ENCODE measurements around the gene TRIP6. TPM values are rescaled to one million over a fixed set of nuclear protein-coding genes. Genes with fewer than 3 reads are reported as not detected.

TRIP6 gene
- total RNA-seq, 4 donors from 2014 or later, result 66.3 to 113 (median 80.7) TPM

GRCh38 chr7:100839361-100839760 lies 27.8 kb upstream of the TRIP6 start:
- no peaks in the 10 kb centered on the region for H3K9me3 ChIP-seq
- H3K27ac ChIP-seq, result no peak overlapping the region
- H3K4me1 ChIP-seq, result peaks cover 19% of the 10 kb centered on the region
- no peaks in the 10 kb centered on the region for H3K36me3 ChIP-seq
- TF ChIP-seq EP300 (IDR thresholded peaks at IDR 0.05) (no peak), POLR2AphosphoS5 (IDR thresholded peaks at IDR 0.05) (no peak), CTCF (IDR thresholded peaks at IDR 0.05) (no peak), POLR2A (IDR thresholded peaks at IDR 0.05) (no peak)
- no peak for DNase-seq (ENCODE audit: low spot score in 2 of 2)
- H3K4me3 ChIP-seq, result no peak overlapping the region
- no peaks in the 10 kb centered on the region for H3K27me3 ChIP-seq
- 95% methylated on average over 18 of the region's 18 CpGs for WGBS

- Histone ChIP-seq H3K36me3 (no peaks in the 10 kb centered on the region), H3K9me3 (no peaks in the 10 kb centered on the region), H3K27ac (no peak overlapping the region), H3K4me1 (peaks cover 19% of the 10 kb centered on the region), H3K27me3 (no peaks in the 10 kb centered on the region), H3K4me3 (no peak overlapping the region)
- 75% methylated on average over 8 of the region's 8 CpGs for WGBS
- no peak for DNase-seq (ENCODE audit: low spot score in 2 of 2)
- TF ChIP-seq CTCF (IDR thresholded peaks at IDR 0.05) (no peak), POLR2A (IDR thresholded peaks at IDR 0.05) (no peak), POLR2AphosphoS5 (IDR thresholded peaks at IDR 0.05) (no peak), EP300 (IDR thresholded peaks at IDR 0.05) (no peak)
Measured at GRCh38 chr7:100840470-100841100, 26.6 kb upstream of the TRIP6 start.

DNA sequence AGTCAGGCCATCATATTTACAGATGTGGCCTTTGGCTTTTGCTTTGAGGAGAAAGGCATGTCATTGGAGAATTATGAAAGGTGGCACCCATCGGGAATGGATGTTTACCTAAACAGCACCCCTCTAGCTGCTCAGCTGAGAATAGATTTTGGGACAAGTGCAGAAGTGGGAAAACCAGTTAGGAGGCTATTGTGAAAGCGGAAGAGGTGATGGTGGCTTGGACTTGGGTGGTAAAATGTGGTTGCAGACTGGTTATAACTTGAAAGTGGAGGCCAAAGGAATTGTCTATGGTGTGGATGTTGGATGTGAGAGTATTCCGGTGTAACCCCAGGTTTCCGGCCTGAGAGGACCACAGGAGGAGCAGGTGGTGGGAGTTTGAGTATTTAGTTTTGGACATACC lies 19.8 kb upstream of the TRIP6 start:
- no peak for DNase-seq (ENCODE audit: low spot score in 2 of 2)
- Histone ChIP-seq H3K4me1 (peaks cover 7% of the 10 kb centered on the region), H3K36me3 (no peaks in the 10 kb centered on the region), H3K27ac (no peak overlapping the region), H3K9me3 (no peaks in the 10 kb centered on the region), H3K4me3 (no peak overlapping the region), H3K27me3 (no peaks in the 10 kb centered on the region)
- no peak for TF ChIP-seq POLR2A (IDR thresholded peaks at IDR 0.05)
- TF ChIP-seq CTCF (IDR thresholded peaks at IDR 0.05), result no peak
- no peak for TF ChIP-seq POLR2AphosphoS5 (IDR thresholded peaks at IDR 0.05)
- no peak for TF ChIP-seq EP300 (IDR thresholded peaks at IDR 0.05)
- WGBS, result 85% methylated on average over 4 of the region's 4 CpGs

DNA sequence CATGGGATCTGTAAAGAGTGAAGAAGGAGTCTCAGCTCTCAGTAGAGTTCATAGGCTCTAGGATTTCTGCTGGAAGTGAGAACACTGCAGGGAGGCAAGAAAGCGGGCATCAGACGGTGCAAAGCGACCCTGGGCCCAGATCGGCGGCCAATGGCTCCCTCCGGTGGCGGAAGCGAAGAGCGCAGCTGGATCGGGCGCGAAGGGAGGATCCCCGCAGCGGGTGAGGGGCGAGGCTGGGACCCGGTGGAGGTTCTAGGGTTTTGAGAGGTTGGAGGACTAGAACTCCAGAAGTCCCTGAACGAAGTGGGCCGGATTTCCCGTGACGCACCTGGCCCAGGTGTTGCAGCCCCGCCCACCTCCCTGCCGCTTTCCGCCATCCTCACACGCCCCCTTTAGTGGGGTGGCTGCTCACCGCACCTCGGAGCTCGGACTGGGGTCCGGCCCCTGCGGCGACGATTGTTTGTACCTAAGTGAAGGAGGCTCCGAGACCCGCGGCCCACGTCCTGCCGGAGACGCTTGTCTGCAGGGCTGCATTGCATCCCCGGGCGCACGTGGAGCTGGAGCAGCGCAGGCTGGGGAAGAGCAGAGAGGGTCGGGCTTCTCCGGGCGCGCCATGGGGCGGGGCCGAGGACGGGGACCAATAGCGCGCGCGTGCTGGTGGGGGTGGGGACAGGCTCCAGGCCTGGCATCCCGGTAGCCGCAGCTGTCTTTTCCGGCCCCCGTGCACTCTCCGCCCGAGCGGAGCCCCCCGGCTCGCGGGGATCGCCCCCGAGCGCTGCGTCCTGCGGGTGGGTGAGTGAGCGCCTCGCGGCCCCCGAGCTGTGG lies 14.9 kb upstream of the TRIP6 start, which contains the start of gene SLC12A9:
TSS of gene SLC12A9 (plus strand) at position 666 of the 825 bp plus-strand sequence. CDS start 1,485 bp downstream, outside the sequence.
- TF ChIP-seq EP300 (IDR thresholded peaks at IDR 0.05), result no peak
- TF ChIP-seq POLR2AphosphoS5 (IDR thresholded peaks at IDR 0.05), result peak in 1 of 3 donors; percentile 29
- TF ChIP-seq POLR2A (IDR thresholded peaks at IDR 0.05), result no peak
- TF ChIP-seq CTCF (IDR thresholded peaks at IDR 0.05), result peak; percentile 78 to 91
- 0% methylated on average over 4 of the region's 71 CpGs for WGBS
- peak; percentile 93 to 95 for DNase-seq (ENCODE audit: low spot score in 2 of 2)

More for the DNA sequence above, 14.9 kb upstream of the TRIP6 start, which contains the start of gene SLC12A9:
- Histone ChIP-seq H3K9me3 (no peaks in the 10 kb centered on the region), H3K4me3 (peak within 1 kb of the TSS; percentile 65), H3K36me3 (peaks cover 19% of the 10 kb centered on the region), H3K27ac (peak within 1 kb of the TSS; percentile 59), H3K4me1 (peaks cover 26% of the 10 kb centered on the region), H3K27me3 (no peaks in the 10 kb centered on the region)
